Nephron progenitor cell (in vitro differentiated cells): Measurements from ENCODE around the gene OAS3.

Experiments
- DNase-seq: peaks from one replicate; pipeline ENCODE4 v3.0.0; 2021
- H3K27ac Mint-ChIP-seq: 2 replicates; pipeline ENCODE4 v1.8.0; 2021; ENCODE audit warnings: mild to moderate bottlenecking, moderate library complexity, mixed read lengths
- H3K27me3 Mint-ChIP-seq: 2 replicates; pipeline ENCODE4 v1.8.0; 2021; ENCODE audit warnings: mild to moderate bottlenecking, low read depth, mixed read lengths; ENCODE audit not compliant: poor library complexity
- H3K36me3 Mint-ChIP-seq: 2 replicates; pipeline ENCODE4 v1.8.0; 2021; ENCODE audit warnings: low read depth, mixed read lengths
- H3K4me1 Mint-ChIP-seq: 2 replicates; pipeline ENCODE4 v1.8.0; 2021; ENCODE audit warnings: mixed read lengths
- H3K4me3 Mint-ChIP-seq: 2 replicates; pipeline ENCODE4 v1.8.0; 2021; ENCODE audit warnings: mild to moderate bottlenecking, moderate library complexity, mixed read lengths
- H3K9me3 Mint-ChIP-seq: 2 replicates; pipeline ENCODE4 v1.8.0; 2021; ENCODE audit warnings: mild to moderate bottlenecking, moderate library complexity, mixed read lengths
- CTCF ChIP-seq: fragments of 200-600 bp; sonication (generic); IDR thresholded peaks from 2 replicates; pipeline ENCODE4 v1.5.0; 2021; ENCODE audit warnings: antibody characterized with exemption

The OAS3 gene, protein sequence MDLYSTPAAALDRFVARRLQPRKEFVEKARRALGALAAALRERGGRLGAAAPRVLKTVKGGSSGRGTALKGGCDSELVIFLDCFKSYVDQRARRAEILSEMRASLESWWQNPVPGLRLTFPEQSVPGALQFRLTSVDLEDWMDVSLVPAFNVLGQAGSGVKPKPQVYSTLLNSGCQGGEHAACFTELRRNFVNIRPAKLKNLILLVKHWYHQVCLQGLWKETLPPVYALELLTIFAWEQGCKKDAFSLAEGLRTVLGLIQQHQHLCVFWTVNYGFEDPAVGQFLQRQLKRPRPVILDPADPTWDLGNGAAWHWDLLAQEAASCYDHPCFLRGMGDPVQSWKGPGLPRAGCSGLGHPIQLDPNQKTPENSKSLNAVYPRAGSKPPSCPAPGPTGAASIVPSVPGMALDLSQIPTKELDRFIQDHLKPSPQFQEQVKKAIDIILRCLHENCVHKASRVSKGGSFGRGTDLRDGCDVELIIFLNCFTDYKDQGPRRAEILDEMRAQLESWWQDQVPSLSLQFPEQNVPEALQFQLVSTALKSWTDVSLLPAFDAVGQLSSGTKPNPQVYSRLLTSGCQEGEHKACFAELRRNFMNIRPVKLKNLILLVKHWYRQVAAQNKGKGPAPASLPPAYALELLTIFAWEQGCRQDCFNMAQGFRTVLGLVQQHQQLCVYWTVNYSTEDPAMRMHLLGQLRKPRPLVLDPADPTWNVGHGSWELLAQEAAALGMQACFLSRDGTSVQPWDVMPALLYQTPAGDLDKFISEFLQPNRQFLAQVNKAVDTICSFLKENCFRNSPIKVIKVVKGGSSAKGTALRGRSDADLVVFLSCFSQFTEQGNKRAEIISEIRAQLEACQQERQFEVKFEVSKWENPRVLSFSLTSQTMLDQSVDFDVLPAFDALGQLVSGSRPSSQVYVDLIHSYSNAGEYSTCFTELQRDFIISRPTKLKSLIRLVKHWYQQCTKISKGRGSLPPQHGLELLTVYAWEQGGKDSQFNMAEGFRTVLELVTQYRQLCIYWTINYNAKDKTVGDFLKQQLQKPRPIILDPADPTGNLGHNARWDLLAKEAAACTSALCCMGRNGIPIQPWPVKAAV

GRCh38 chr12:112937741-112938719, at the start of gene OAS3:
Gene OAS3, plus strand, starts transcription at chr12:112938474. Its CDS starts 57 bp downstream, at chr12:112938531.
- H3K4me3 Mint-ChIP-seq = peak within 1 kb of the TSS; percentile 76
- TF ChIP-seq CTCF = no peak
- no peaks in the 10 kb centered on the region for H3K9me3 Mint-ChIP-seq
- peak; percentile 41 for DNase-seq
- H3K4me1 Mint-ChIP-seq = peaks cover 5% of the 10 kb centered on the region
- no peaks in the 10 kb centered on the region for H3K36me3 Mint-ChIP-seq
- no peak within 1 kb of the TSS for H3K27ac Mint-ChIP-seq
- H3K27me3 Mint-ChIP-seq = peaks cover 70% of the 10 kb centered on the region

DNA sequence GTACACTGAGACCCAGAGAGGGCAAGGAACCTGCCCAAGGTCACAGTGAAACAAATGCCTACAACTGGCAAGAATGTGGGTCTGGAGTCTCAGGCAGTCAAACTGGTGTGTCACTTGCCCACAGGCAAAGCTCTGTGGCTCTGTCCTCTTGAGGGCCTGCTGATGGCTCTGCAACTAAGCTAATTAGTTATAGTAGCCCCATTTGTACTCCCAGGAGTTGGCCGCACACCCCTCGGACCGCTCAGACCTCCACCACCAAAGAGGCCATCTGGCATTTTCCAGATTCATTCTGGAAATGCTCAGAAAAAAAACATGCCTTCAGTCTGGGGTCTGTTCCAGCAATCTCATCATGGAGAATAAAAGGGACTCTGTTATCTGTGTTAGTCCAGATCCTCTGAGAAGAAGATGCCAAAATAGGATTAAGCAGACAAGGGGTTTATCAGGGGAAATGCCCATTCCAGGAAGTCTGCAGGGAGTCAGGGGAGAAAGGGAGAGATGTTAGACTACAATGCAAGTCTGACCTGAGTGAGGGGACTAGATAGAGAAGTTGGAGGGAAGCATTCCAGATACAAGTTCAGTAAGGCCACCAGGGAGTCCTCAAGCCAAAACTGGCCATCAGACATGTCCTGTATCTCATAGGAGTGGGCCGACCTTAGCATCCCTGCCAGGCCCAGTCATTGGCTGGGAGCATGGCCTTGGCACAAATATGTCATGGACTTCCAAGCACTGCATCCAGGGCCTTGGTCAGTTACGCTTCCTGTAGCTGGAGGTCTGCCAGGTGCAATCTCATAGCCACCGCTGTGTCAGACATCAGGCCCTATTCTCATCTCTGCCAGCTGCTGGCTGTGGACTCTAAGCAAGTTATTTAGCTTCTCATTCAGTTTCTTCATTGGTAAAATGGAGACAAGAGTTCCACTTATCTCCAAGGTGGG, 46.9 kb upstream of the OAS3 start:
- Mint-ChIP-seq H3K4me3 (no peak overlapping the region), H3K27ac (no peak overlapping the region), H3K4me1 (no peaks in the 10 kb centered on the region), H3K27me3 (peaks cover 29% of the 10 kb centered on the region), H3K9me3 (peaks cover under 1% of the 10 kb centered on the region), H3K36me3 (no peaks in the 10 kb centered on the region)
- DNase-seq = no peak
- TF ChIP-seq CTCF = no peak

DNA sequence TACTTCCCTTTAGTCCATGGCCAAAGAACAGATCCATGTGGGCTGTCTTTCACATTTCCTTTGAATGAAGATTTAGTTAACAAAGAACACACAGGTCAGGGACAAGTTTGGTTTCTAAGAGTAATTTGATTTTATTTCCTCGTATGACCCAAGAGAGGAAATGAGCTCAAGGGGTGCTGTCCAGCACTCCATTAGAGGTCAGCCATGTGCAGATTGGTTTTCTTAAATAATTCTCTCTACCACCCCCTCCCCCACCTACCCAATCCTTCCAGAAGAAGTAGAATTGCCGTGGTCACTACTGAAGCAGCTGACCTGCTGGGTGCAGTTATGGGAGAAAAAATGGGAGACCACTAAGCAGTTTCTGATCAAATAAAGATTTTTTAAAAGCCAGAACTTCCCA, 45.4 kb upstream of the OAS3 start:
- DNase-seq = no peak
- Mint-ChIP-seq H3K4me3 (no peak overlapping the region), H3K4me1 (no peaks in the 10 kb centered on the region), H3K27ac (no peak overlapping the region), H3K27me3 (peaks cover 44% of the 10 kb centered on the region), H3K9me3 (no peaks in the 10 kb centered on the region), H3K36me3 (no peaks in the 10 kb centered on the region)
- no peak for TF ChIP-seq CTCF

DNA sequence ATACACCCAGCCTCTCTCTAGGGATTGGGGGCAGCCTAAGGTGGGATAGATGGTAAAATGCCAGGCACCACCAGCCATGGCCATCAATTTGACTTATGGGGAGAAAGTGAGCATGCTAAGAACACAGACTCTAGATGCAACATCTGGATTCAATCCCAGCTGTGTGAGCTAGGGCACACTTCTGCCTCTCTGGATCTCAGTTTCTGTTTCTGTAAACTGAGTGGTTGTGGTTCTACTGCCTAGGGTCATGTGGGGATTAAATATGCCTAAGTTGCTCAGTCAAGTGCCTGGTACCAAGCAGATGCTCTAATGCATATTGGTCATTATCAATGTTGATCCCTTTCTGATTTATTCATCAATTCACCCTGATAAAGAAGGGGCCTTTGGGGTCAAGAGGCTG, 44.1 kb upstream of the OAS3 start:
- H3K4me1 Mint-ChIP-seq = no peaks in the 10 kb centered on the region
- no peaks in the 10 kb centered on the region for H3K9me3 Mint-ChIP-seq
- H3K4me3 Mint-ChIP-seq = no peak overlapping the region
- no peak overlapping the region for H3K27ac Mint-ChIP-seq
- no peaks in the 10 kb centered on the region for H3K36me3 Mint-ChIP-seq
- no peak for DNase-seq
- TF ChIP-seq CTCF = no peak
- H3K27me3 Mint-ChIP-seq = peaks cover 56% of the 10 kb centered on the region
